Mesendoderm (in vitro differentiated cells): ENCODE measurements around the gene TMEM134. TPM values are rescaled to one million over a fixed set of nuclear protein-coding genes. Genes with fewer than 3 reads are reported as not detected.
"Not testable (repeated sequence)": the region's sequence is repeated elsewhere in the genome, so short reads cannot be mapped to it uniquely, and the experiment has no call there.

Source experiments
- DNase-seq: peaks from one replicate; pipeline ENCODE4 v3.0.0; 2013
- H2AK5ac ChIP-seq: 2 replicates; pipeline ENCODE4 v1.6.1; 2013; ENCODE audit warnings: low read length, inconsistent platforms
- H2BK120ac ChIP-seq: 2 replicates; pipeline ENCODE4 v1.6.1; 2013; ENCODE audit warnings: low read depth, mild to moderate bottlenecking, low read length, moderate library complexity, mixed read lengths
- H2BK15ac ChIP-seq: replicated peaks from 2 replicates; pipeline ENCODE4 v1.6.1; 2013; ENCODE audit warnings: low read depth, mild to moderate bottlenecking, moderate library complexity
- H2BK5ac ChIP-seq: 2 replicates; pipeline ENCODE4 v1.6.1; 2013; ENCODE audit warnings: low read length, inconsistent platforms
- H3K18ac ChIP-seq: 2 replicates; pipeline ENCODE4 v1.6.1; 2013; ENCODE audit warnings: mild to moderate bottlenecking, low read length, mixed read lengths
- H3K23ac ChIP-seq: one replicate; pipeline ENCODE4 v1.6.1; 2013; ENCODE audit warnings: low read length
- H3K27ac ChIP-seq: 2 replicates; pipeline ENCODE4 v1.5.1; 2013; ENCODE audit warnings: low read depth, mild to moderate bottlenecking, inconsistent platforms, low read length, moderate library complexity
- H3K27me3 ChIP-seq: 2 replicates; pipeline ENCODE4 v1.6.1; 2013; ENCODE audit warnings: low read length, control low read depth, mild to moderate bottlenecking, inconsistent platforms; ENCODE audit not compliant: insufficient read depth, poor library complexity
- H3K36me3 ChIP-seq: 2 replicates; pipeline ENCODE4 v1.6.1; 2013; ENCODE audit warnings: low read length, inconsistent platforms; ENCODE audit not compliant: control insufficient read depth, insufficient read depth
- H3K4ac ChIP-seq: one replicate; pipeline ENCODE4 v1.6.1; 2013; ENCODE audit warnings: low read depth, mild to moderate bottlenecking, low read length, moderate library complexity
- H3K4me1 ChIP-seq: 2 replicates; pipeline ENCODE4 v1.6.1; 2013; ENCODE audit warnings: low read depth, low read length, inconsistent platforms; ENCODE audit not compliant: control insufficient read depth
- H3K4me2 ChIP-seq: 2 replicates; pipeline ENCODE4 v1.6.1; 2013; ENCODE audit warnings: low read length
- H3K4me3 ChIP-seq: 2 replicates; pipeline ENCODE4 v1.5.1; 2013; ENCODE audit warnings: mild to moderate bottlenecking, low read length
- H3K56ac ChIP-seq: one replicate; pipeline ENCODE4 v1.6.1; 2013; ENCODE audit warnings: low read length
- H3K79me1 ChIP-seq: 2 replicates; pipeline ENCODE4 v1.6.1; 2013; ENCODE audit warnings: low read length, inconsistent platforms
- H3K79me2 ChIP-seq: 2 replicates; pipeline ENCODE4 v1.6.1; 2013; ENCODE audit warnings: mild to moderate bottlenecking, low read length; ENCODE audit not compliant: control insufficient read depth, insufficient read depth
- H3K9ac ChIP-seq: 2 replicates; pipeline ENCODE4 v1.6.1; 2013; ENCODE audit warnings: low read length, inconsistent platforms
- H4K5ac ChIP-seq: one replicate; pipeline ENCODE4 v1.6.1; 2013; ENCODE audit warnings: low read length
- H4K8ac ChIP-seq: one replicate; pipeline ENCODE4 v1.6.1; 2013; ENCODE audit warnings: low read depth, mild to moderate bottlenecking, control low read depth, low read length, moderate library complexity
- WGBS: extraction: QIAGEN DNeasy Blood & Tissue Kit; methylation state at CpG from one replicate; pipeline ENCODE4 v1.1.7; 2013; ENCODE audit warnings: low lambda C conversion rate, missing lambda C conversion rate; ENCODE audit not compliant: insufficient coverage; ENCODE audit errors: extremely low coverage; 5-methylcytosine and 5-hydroxymethylcytosine counted together
- polyA plus RNA-seq, 2 experiments: library from polyadenylated mRNA; stranded (reverse); fragments of 200-250 nt; gene quantifications; one replicate each; pipeline ENCODE4 v1.2.3, GENCODE V29; 2013

The TMEM134 gene, protein sequence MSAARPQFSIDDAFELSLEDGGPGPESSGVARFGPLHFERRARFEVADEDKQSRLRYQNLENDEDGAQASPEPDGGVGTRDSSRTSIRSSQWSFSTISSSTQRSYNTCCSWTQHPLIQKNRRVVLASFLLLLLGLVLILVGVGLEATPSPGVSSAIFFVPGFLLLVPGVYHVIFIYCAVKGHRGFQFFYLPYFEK
- polyA plus RNA-seq (2013, experiment 1 of 2): 27.8 TPM
- 25.7 TPM for polyA plus RNA-seq (2013, experiment 2 of 2)

DNA sequence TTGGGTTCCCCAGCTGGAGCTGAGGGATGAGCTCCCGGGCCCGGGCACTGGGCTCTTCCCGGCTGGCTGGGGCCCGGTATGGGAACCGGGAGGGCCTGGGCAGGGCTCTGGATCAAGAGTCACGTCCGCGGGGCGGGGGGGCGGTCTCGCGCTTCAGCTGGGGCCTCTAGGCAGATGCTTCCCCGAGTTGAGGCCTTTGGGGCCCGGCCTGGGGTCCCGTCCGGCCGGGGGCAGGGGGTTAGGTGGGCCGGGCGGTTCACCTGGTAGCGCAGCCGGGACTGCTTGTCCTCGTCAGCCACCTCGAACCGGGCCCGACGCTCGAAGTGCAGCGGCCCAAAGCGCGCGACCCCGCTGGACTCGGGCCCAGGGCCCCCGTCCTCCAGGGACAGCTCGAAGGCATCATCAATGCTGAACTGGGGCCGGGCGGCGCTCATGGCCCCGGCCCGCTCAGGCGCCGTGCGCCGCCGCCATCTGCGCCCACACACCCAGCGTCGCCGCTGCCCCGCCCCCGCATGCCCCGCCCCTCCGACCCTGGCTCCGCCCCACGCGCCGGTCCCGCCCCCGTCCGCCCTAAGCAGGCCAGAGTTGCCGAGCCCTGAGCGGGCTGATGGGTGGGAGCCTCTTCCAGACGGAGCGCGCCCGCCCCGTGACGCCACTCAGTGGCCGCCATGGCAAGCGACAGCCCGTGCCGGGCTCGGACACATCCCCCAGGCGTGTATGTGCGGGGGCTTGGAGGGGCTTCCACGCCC, at the start of gene TMEM134:
Gene TMEM134 (minus strand): TSS at position 493 of the 749 bp plus-strand sequence. CDS start 59 bp downstream, at position 434.
- Histone ChIP-seq H2BK120ac (peak within 1 kb of the TSS; percentile 5), H3K4ac (peak within 1 kb of the TSS; percentile 93), H3K27me3 (no peaks in the 10 kb centered on the region), H3K9ac (peak within 1 kb of the TSS; percentile 91), H3K4me3 (peak within 1 kb of the TSS; percentile 83), H3K27ac (no peak within 1 kb of the TSS), H3K56ac (peak within 1 kb of the TSS; percentile 96), H3K79me2 (no peaks in the 10 kb centered on the region), H3K23ac (no peak within 1 kb of the TSS), H3K18ac (peak within 1 kb of the TSS; percentile 77), H4K8ac (peak within 1 kb of the TSS; percentile 94), H3K36me3 (no peaks in the 10 kb centered on the region), H3K4me1 (peaks cover 3% of the 10 kb centered on the region), H3K4me2 (peak within 1 kb of the TSS; percentile 92), H4K5ac (peak within 1 kb of the TSS; percentile 98), H2BK15ac (no peak within 1 kb of the TSS), H3K79me1 (peaks cover 2% of the 10 kb centered on the region), H2AK5ac (peak within 1 kb of the TSS; percentile 24), H2BK5ac (no peak within 1 kb of the TSS)
- peak; percentile 95 for DNase-seq
- no CpG with 5 or more reads among the region's 76 CpGs for WGBS

DNA sequence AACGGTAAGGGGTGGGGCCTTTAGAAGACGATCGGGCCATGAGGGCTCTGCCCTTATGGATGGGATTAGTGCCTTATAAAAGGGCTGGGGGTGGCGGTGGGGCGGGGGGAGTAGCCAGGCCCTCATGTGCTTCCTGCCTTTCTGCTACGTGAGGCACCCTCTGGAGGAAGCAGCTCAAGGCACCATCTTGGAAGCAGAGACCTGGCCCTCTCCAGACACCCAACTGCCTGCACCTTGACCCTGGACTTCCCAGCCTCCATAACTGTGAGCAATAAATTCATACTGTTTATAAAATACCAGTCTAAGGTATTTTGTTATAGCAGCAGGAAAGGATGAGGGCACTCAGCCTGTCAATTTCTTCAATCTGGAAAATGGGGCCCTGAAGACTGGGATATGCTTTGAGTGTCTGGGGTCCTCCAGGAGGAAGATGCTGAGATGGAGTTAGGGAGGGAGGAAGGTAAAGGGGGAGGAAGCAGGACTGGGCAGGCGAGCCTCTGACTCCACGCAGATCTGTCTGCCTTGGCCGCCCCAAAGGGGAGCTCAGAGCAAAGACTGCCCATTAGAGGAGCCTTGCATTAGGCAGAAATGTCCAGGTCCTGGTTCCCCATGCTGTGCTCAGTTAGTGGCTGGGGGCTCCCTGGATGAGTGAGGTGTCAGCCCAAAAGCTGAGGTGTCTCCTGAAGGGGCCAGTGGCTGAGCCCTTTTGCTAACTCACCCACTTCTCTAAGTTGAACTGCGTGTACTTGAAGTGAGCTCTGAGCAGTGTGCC, 48.9 kb upstream of the TMEM134 start:
- no peak overlapping the region for H3K23ac ChIP-seq
- H3K27ac ChIP-seq: no peak overlapping the region
- H3K79me2 ChIP-seq: no peaks in the 10 kb centered on the region
- H2AK5ac ChIP-seq: no peak overlapping the region
- no peak overlapping the region for H4K5ac ChIP-seq
- no peak overlapping the region for H3K9ac ChIP-seq
- no peaks in the 10 kb centered on the region for H3K36me3 ChIP-seq
- no peak overlapping the region for H3K4me2 ChIP-seq
- no peaks in the 10 kb centered on the region for H3K79me1 ChIP-seq
- H3K27me3 ChIP-seq: no peaks in the 10 kb centered on the region
- no CpG with 5 or more reads among the region's 10 CpGs for WGBS
- no peak overlapping the region for H3K56ac ChIP-seq
- H4K8ac ChIP-seq: no peak overlapping the region
- H2BK120ac ChIP-seq: no peak overlapping the region
- no peak overlapping the region for H3K18ac ChIP-seq
- no peak for DNase-seq
- no peak overlapping the region for H2BK5ac ChIP-seq
- no peak overlapping the region for H3K4me3 ChIP-seq
- no peak overlapping the region for H2BK15ac ChIP-seq
- H3K4me1 ChIP-seq: no peaks in the 10 kb centered on the region
- H3K4ac ChIP-seq: no peak overlapping the region

DNA sequence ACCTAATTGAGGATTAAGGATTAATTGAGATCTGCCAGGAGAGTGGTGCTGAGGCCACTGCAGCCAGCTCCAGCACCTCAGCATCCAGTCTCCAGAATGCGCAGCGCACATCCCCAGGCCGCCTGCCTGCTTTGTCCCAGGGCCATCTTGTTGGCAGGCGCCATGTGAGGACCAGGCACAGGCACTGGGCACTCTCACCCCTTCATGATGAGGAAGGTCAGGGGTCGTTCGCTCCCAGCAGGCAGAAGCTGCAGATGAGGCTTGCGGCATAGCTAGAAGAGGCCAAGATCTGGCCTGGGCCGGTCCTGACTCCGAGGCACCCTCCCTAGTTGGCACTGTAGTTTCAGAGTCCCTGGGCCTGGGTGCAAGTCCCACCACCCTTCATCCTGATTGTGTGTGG, 47.8 kb upstream of the TMEM134 start:
- Histone ChIP-seq H3K79me1 (no peaks in the 10 kb centered on the region), H3K36me3 (no peaks in the 10 kb centered on the region)
- WGBS: no CpG with 5 or more reads among the region's 9 CpGs

DNA sequence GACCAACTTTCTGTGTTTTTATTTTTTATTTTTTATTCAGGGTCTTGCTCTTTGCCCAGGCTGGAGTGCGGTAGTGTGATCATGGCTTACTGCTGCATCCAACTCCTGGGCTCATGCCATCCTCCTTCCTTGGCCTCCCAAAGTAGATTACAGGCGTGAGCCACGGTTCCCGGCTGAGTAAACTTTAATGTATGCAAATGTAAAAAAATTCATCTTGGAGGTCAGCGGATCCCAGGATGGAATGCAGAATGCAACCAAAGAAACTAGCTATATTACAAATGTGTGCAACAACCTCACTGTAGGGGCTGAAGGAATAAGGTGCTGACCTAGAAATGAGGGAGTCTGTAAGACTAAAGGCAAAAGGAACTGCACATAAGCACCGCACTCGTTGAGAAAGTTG, 45.1 kb upstream of the TMEM134 start:
- H3K27ac ChIP-seq: no peak overlapping the region
- H2BK120ac ChIP-seq: no peak overlapping the region
- no peak for DNase-seq
- no peak overlapping the region for H3K23ac ChIP-seq
- no peak overlapping the region for H2AK5ac ChIP-seq
- H3K4me1 ChIP-seq: no peaks in the 10 kb centered on the region
- no peaks in the 10 kb centered on the region for H3K27me3 ChIP-seq
- H3K9ac ChIP-seq: no peak overlapping the region
- no peaks in the 10 kb centered on the region for H3K79me1 ChIP-seq
- no peak overlapping the region for H2BK5ac ChIP-seq
- no peak overlapping the region for H3K4ac ChIP-seq
- no CpG with 5 or more reads among the region's 7 CpGs for WGBS
- H4K8ac ChIP-seq: no peak overlapping the region
- H3K4me3 ChIP-seq: no peak overlapping the region
- no peak overlapping the region for H2BK15ac ChIP-seq
- H3K36me3 ChIP-seq: no peaks in the 10 kb centered on the region
- no peak overlapping the region for H3K4me2 ChIP-seq
- no peak overlapping the region for H3K56ac ChIP-seq
- H3K79me2 ChIP-seq: no peaks in the 10 kb centered on the region
- no peak overlapping the region for H4K5ac ChIP-seq
- H3K18ac ChIP-seq: no peak overlapping the region

More for the DNA sequence above, 47.8 kb upstream of the TMEM134 start:
- H3K27me3 ChIP-seq: no peaks in the 10 kb centered on the region
- H2AK5ac ChIP-seq: no peak overlapping the region
- no peak overlapping the region for H3K4ac ChIP-seq
- H3K79me2 ChIP-seq: no peaks in the 10 kb centered on the region
- no peak overlapping the region for H3K18ac ChIP-seq
- H2BK5ac ChIP-seq: no peak overlapping the region
- no peak overlapping the region for H3K56ac ChIP-seq
- no peak overlapping the region for H3K23ac ChIP-seq
- no peak overlapping the region for H3K4me2 ChIP-seq
- H3K9ac ChIP-seq: no peak overlapping the region
- H4K8ac ChIP-seq: no peak overlapping the region
- no peak overlapping the region for H2BK120ac ChIP-seq
- H3K27ac ChIP-seq: no peak overlapping the region
- H3K4me3 ChIP-seq: no peak overlapping the region
- DNase-seq: no peak
- H3K4me1 ChIP-seq: no peaks in the 10 kb centered on the region
- no peak overlapping the region for H4K5ac ChIP-seq
- no peak overlapping the region for H2BK15ac ChIP-seq

DNA sequence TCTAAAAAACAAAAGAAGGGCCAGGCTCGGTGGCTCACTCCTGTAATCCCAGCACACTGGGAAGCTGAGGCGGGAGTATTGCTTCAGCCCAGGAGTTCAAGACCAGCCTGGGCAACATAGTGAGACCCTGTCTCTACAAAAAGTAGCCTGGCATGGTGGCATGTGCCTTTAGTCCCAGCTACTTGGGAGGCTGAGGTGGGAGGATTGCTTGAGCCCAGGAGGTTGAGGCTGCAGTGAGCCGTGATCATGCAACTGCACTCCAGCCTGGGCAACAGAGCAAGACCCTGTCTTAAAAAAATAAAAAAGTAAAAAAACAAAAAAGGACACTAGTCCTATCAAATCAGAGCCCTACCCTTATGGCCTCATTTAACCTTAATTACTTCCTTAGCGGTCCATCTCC, 42.5 kb upstream of the TMEM134 start:
- not testable (repeated sequence) for H3K79me1 ChIP-seq, H2BK15ac ChIP-seq, H3K4me1 ChIP-seq, H2BK5ac ChIP-seq, H3K27ac ChIP-seq, H3K23ac ChIP-seq, H3K36me3 ChIP-seq, H3K56ac ChIP-seq, H2BK120ac ChIP-seq, H3K4ac ChIP-seq, DNase-seq, H3K4me2 ChIP-seq, H4K8ac ChIP-seq, H2AK5ac ChIP-seq, H3K9ac ChIP-seq, H4K5ac ChIP-seq, H3K18ac ChIP-seq, H3K4me3 ChIP-seq, H3K79me2 ChIP-seq, H3K27me3 ChIP-seq
- no CpG with 5 or more reads among the region's 4 CpGs for WGBS
